GM19193 (cell line): ENCODE measurements around the gene SYNGR2.

ENCODE experiments used
- POLR2A ChIP-seq: IDR thresholded peaks from 4 replicates; pipeline ENCODE4 v1.6.1; 2011; ENCODE audit not compliant: insufficient read depth, insufficient read length; ENCODE audit errors: extremely low read depth

Gene SYNGR2

GRCh38 chr17:78144736-78145641 is 23.4 kb upstream of the SYNGR2 start:
- no peak for TF ChIP-seq POLR2A

DNA sequence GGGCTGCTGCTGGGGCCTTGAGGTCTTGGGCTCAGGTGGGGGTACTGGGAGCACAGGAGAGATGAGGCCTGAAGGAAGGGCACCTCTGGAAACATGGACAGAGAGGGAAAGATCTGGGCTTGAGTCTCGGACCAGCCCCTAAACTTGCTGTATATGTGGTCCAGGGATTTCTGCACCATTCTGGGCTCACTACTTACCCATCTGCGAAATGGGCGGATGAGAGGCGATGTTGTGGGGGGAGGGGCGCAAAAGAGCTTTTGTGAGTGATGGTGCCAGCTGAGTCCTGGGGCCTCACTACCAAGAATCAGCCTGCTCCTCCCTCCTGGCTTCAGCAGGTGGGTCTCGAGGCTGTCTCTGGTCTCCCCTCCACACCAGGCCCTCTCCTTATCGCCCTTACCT is 21.9 kb upstream of the SYNGR2 start:
- no peak for TF ChIP-seq POLR2A

GRCh38 chr17:78146881-78147280 is 21.5 kb upstream of the SYNGR2 start:
- TF ChIP-seq POLR2A, result no peak

- TF ChIP-seq POLR2A, result peak; percentile 23
Measured at GRCh38 chr17:78147315-78147998, 20.9 kb upstream of the SYNGR2 start.

- no peak for TF ChIP-seq POLR2A
Measured at GRCh38 chr17:78148286-78149016, 19.9 kb upstream of the SYNGR2 start.

- no peak for TF ChIP-seq POLR2A
Measured at GRCh38 chr17:78151514-78152008, 16.8 kb upstream of the SYNGR2 start.

GRCh38 chr17:78154903-78155811 is 13.2 kb upstream of the SYNGR2 start:
- TF ChIP-seq POLR2A, result peak; percentile 59

DNA sequence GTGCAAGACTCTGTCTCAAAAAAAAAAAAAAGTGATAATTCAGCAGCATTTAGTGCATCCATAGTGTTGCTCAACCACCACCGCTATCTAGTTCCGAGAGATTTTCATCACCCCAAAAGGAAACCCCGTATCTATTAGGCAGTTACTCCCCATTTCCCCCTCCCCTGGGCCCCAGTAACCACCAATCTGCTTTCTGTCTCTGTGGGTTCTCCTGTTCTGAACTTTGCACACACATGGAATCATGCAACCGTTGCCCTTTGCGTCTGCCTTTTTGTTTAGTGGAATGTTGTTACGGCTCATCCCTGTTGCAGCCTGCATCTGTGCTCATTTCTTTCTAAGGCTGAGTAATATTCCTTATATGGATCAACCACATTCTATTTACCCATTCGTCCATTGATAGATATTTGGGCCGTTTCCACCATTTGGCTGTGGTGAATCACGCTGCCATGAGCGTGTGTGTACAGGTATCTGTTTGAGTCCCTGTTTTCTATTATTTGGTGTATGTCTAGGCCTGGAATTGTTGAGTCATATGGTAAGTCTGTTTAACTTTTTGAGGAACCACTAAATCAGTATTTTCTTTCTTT is 8.7 kb upstream of the SYNGR2 start:
- no peak for TF ChIP-seq POLR2A

DNA sequence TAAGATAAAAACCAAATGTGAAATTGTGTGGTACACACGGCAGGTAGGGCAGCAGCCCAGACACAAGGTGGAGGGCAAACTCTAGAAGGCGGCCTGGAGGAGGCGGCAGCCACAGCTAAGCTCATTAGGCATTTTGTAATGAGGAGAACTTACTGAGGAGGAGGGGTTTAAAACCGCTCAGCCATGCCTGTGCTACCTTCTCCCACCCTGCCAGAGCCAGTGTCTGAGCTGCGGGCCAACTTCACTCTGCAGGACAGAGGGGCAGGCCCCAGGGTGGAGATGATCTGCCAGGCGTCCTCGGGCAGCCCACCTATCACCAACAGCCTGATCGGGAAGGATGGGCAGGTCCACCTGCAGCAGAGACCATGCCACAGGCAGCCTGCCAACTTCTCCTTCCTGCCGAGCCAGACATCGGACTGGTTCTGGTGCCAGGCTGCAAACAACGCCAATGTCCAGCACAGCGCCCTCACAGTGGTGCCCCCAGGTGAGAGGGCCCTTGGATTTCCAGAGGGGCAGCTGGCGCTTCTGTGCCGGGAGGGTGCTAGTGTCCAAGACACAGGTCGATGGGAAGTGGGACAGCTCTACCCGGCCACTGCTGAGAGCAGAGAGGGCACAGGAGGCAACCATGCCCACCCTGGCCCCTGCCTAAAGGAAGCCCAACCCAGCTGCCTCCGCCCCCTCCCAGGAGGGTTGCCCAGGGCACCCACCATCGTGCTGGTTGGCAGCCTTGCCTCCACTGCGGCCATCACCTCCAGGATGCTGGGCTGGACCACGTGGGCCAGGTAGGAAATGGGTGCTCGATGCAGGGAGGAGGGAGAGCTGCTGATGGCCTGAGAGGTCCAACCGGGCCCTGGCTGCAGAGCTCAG is 4.3 kb upstream of the SYNGR2 start:
- TF ChIP-seq POLR2A, result no peak

GRCh38 chr17:78164748-78165607 is 3.4 kb upstream of the SYNGR2 start:
- no peak for TF ChIP-seq POLR2A

DNA sequence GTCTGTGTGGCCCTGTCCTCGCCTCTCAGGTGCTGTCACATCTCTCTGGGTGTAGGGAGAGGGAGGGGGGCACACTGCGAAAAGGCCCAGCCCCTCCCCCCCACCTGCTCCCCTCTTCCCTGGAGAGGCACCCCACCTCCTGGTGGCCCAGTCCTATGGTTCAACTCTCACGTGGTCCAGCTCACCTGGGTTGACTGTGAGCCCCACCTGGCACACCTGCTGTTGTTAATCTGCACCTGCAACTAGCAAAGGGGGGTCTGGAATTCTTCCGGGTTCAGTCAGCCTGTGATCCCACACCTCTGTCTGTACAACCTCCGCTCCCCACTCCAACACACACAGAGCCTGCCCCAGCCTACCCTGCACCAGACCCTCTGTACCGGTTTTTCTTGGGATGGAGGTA is 2.0 kb upstream of the SYNGR2 start:
- TF ChIP-seq POLR2A, result no peak
